BLaER1 treated with 17β-estradiol and CSF1 and Interleukin-3, amounts not matched to agents 10 nM and 100 nM (cell line): ENCODE measurements around the gene MAPK13.

Source experiments
- H3K27ac ChIP-seq, 11 experiments: shearing (Covaris generic); formaldehyde crosslinking; 2 replicates each; pipeline ENCODE4 v1.8.1; 2022
- H3K27me3 ChIP-seq, 11 experiments: shearing (Covaris generic); formaldehyde crosslinking; 2 replicates each; pipeline ENCODE4 v1.8.1; 2022
- H3K36me3 ChIP-seq, 11 experiments: shearing (Covaris generic); formaldehyde crosslinking; 2 replicates each; pipeline ENCODE4 v1.8.1; 2022
- H3K4me1 ChIP-seq, 10 experiments: shearing (Covaris generic); formaldehyde crosslinking; 2 replicates each; pipeline ENCODE4 v1.8.1; 2022
- H3K4me2 ChIP-seq, 11 experiments: shearing (Covaris generic); formaldehyde crosslinking; 2 replicates each; pipeline ENCODE4 v1.8.1; 2022
- H3K4me3 ChIP-seq, 10 experiments: shearing (Covaris generic); formaldehyde crosslinking; 2 replicates each; pipeline ENCODE4 v1.8.1; 2022
- H3K9ac ChIP-seq, 11 experiments: shearing (Covaris generic); formaldehyde crosslinking; 2 replicates each; pipeline ENCODE4 v1.8.1; 2022
- H3K9me3 ChIP-seq, 11 experiments: shearing (Covaris generic); formaldehyde crosslinking; replicated peaks in 1 of 11; 2 replicates each; pipeline ENCODE4 v1.8.1; 2022
- H4K20me1 ChIP-seq, 11 experiments: shearing (Covaris generic); formaldehyde crosslinking; 2 replicates each; pipeline ENCODE4 v1.8.1; 2022
- Cebpa-rat ChIP-seq, 11 experiments: shearing (Covaris generic); IDR thresholded peaks; 2 replicates each; pipeline ENCODE4 v1.8.1; 2022

MAPK13 gene

GRCh38 chr6:36178544-36178943 lies 48.2 kb downstream of the MAPK13 start:
- no peak overlapping the region for H3K4me3 ChIP-seq
- no peak overlapping the region for H3K9ac ChIP-seq
- H3K27ac ChIP-seq: no peak overlapping the region
- no peaks in the 10 kb centered on the region for H3K27me3 ChIP-seq
- H3K4me1 ChIP-seq: no peaks in the 10 kb centered on the region
- no peak for TF ChIP-seq Cebpa-rat (IDR thresholded peaks at IDR 0.05)
- peaks cover 34 to 61% (median 44%) of the 10 kb centered on the region in 11 experiments for H3K9me3 ChIP-seq
- H3K36me3 ChIP-seq: peaks cover 0 to 9% (median 0%) of the 10 kb centered on the region in 11 experiments; a peak in 4 of 22 replicates
- no peaks in the 10 kb centered on the region for H4K20me1 ChIP-seq
- H3K4me2 ChIP-seq: no peak overlapping the region

GRCh38 chr6:36180126-36180525 lies 49.8 kb downstream of the MAPK13 start:
- peaks cover 34 to 61% (median 47%) of the 10 kb centered on the region in 11 experiments for H3K9me3 ChIP-seq
- TF ChIP-seq Cebpa-rat (IDR thresholded peaks at IDR 0.05): no peak

DNA sequence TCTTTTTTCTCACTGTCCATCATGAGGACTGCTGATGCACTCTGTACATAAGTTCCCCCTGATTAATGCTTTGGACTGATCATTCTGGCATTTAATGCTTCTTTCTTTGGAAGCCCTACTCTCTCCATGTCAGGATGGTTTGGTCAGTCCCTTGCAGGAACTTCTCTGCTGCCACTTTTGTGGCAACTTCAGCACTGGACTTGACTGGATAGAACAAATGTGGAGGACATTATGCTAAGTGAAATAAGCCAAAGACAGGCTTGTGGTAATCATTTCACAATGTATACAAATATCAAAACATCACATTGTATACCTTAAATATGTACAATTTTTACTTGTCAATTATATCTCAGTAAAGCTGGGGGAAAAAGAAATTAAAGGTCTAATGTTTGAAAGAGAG lies 54.0 kb downstream of the MAPK13 start:
- no peak for TF ChIP-seq Cebpa-rat (IDR thresholded peaks at IDR 0.05)
- H3K36me3 ChIP-seq: peaks cover 0 to 5% (median 0%) of the 10 kb centered on the region in 11 experiments; a peak in 2 of 22 replicates
- H3K4me3 ChIP-seq: no peak overlapping the region
- H3K27ac ChIP-seq: no peak overlapping the region
- H3K9me3 ChIP-seq: peaks cover 16 to 41% (median 28%) of the 10 kb centered on the region in 11 experiments; a peak in 21 of 22 replicates
- H3K9ac ChIP-seq: no peak overlapping the region
- H3K27me3 ChIP-seq: no peaks in the 10 kb centered on the region
- no peaks in the 10 kb centered on the region for H4K20me1 ChIP-seq
- H3K4me1 ChIP-seq: peaks cover 0 to 13% (median 7%) of the 10 kb centered on the region in 10 experiments; a peak in 11 of 20 replicates
- H3K4me2 ChIP-seq: no peak overlapping the region

More at GRCh38 chr6:36180126-36180525, 49.8 kb downstream of the MAPK13 start:
- no peaks in the 10 kb centered on the region for H3K4me1 ChIP-seq
- no peak overlapping the region for H3K4me2 ChIP-seq
- H3K27ac ChIP-seq: no peak overlapping the region
- no peaks in the 10 kb centered on the region for H3K27me3 ChIP-seq
- H4K20me1 ChIP-seq: no peaks in the 10 kb centered on the region
- H3K4me3 ChIP-seq: no peak overlapping the region
- H3K9ac ChIP-seq: no peak overlapping the region
- H3K36me3 ChIP-seq: peaks cover 0 to 9% (median 0%) of the 10 kb centered on the region in 11 experiments; a peak in 4 of 22 replicates

DNA sequence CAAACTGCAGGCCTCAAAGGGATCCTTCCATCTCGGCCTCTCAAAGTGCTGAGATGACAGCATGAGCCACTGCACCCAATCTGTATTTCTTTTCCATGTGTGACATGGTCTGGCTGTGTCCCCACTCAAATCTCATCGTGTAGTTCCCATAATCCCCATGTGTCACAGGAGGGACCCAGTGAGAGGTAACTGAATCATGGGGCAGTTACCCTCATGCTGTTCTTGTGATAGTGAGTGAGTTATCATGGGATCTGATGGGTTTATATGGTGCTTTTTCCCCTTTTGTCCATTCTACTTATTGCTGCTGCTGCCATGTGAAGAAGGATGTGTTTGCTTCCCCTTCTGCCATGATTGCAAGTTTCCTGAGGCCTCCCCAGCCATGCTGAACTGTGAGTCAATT lies 55.9 kb downstream of the MAPK13 start:
- H4K20me1 ChIP-seq: no peaks in the 10 kb centered on the region
- H3K36me3 ChIP-seq: peaks cover 0 to 5% (median 0%) of the 10 kb centered on the region in 11 experiments; a peak in 2 of 22 replicates
- no peak overlapping the region for H3K9ac ChIP-seq
- H3K4me3 ChIP-seq: no peak overlapping the region
- peaks cover 0 to 13% (median 7%) of the 10 kb centered on the region in 10 experiments; a peak in 11 of 20 replicates for H3K4me1 ChIP-seq
- no peak overlapping the region for H3K27ac ChIP-seq
- TF ChIP-seq Cebpa-rat (IDR thresholded peaks at IDR 0.05): no peak
- H3K27me3 ChIP-seq: no peaks in the 10 kb centered on the region
- peaks cover 16 to 29% (median 22%) of the 10 kb centered on the region in 11 experiments; a peak in 21 of 22 replicates for H3K9me3 ChIP-seq
- H3K4me2 ChIP-seq: no peak overlapping the region

- no peaks in the 10 kb centered on the region for H3K27me3 ChIP-seq
- no peaks in the 10 kb centered on the region for H4K20me1 ChIP-seq
- H3K4me2 ChIP-seq: peak overlapping the region in 6 of 11 experiments; percentile 25 to 70 (median 44); a peak in 10 of 22 replicates
- peaks cover 0 to 13% (median 7%) of the 10 kb centered on the region in 10 experiments; a peak in 11 of 20 replicates for H3K4me1 ChIP-seq
- H3K9me3 ChIP-seq: peaks cover 6 to 20% (median 14%) of the 10 kb centered on the region in 11 experiments; a peak in 20 of 22 replicates
- H3K4me3 ChIP-seq: no peak overlapping the region
- no peak overlapping the region for H3K27ac ChIP-seq
- H3K36me3 ChIP-seq: peaks cover 0 to under 1% (median 0%) of the 10 kb centered on the region in 11 experiments; a peak in 1 of 22 replicates
- no peak overlapping the region for H3K9ac ChIP-seq
- TF ChIP-seq Cebpa-rat (IDR thresholded peaks at IDR 0.05): no peak
Observed at GRCh38 chr6:36187446-36187845, 57.1 kb downstream of the MAPK13 start.
